ENCODE data around the gene ARHGAP26.

ARHGAP26 gene

DNA sequence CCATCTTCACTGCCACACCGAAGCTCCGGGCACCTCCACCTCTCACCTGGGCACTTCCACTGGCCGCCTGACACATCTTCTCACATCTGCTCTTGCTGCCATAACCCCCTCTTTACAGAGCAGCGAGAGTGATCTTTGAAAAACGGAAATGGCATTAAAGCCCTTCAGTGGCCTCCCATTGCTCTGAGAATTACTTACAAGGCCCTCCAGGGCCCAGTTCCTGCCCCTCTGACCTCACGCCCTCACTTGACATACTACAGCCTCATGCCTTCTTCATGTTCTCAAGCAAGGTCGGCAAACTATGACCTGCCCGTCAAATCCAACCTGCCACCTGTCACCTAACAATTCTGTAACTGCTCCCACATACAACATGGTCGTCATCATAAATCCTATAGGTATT is 446.0 kb downstream of the ARHGAP26 start:
- H3K9me3 Mint-ChIP-seq: no peaks in the 10 kb centered on the region
- H3K36me3 Mint-ChIP-seq (ENCODE audit: low read depth): peaks cover 9% of the 10 kb centered on the region
- H3K4me3 Mint-ChIP-seq: no peak overlapping the region
- no peak for DNase-seq (ENCODE audit: low spot score)
- no peak overlapping the region for H3K27ac Mint-ChIP-seq
- H3K4me1 Mint-ChIP-seq (ENCODE audit: low read depth): peaks cover 46% of the 10 kb centered on the region
- no peaks in the 10 kb centered on the region for H3K27me3 Mint-ChIP-seq (ENCODE audit: low read depth)

DNA sequence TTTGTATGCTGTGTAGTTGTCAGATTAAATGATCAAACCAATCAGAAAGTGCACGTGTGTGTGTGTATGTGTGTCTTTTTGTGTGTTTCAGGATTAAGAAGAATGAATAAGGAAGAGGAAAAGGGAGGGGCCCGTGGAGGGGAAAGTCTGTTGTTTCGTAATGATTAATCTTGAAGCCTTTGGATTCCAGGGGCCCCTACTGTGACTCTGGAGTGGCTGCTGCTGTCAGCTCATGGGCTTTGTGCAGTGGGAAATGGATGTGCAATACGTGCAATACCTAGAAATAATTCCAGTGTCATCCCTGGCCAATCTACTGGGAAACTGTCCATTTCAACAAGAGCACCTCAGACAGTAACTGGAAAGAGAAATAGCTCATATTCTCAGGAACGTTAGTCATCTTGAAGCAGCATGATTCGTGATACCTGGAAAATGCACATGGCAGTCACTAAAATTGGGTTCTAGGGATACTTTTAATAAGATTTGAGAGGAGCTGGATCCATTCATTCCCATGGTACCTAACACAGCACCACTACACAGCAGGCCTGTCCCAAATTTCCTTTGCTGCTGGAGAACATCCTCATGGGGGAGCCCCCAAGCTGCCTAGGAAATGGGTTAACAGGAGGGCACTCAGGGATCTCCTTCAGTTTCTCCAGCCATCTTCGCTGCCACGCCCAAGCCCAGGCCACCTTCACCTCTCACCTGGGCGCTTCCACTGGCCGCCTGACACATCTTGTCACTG is 447.1 kb downstream of the ARHGAP26 start:
- Mint-ChIP-seq H3K36me3 (ENCODE audit: low read depth) (peaks cover 9% of the 10 kb centered on the region), H3K9me3 (no peaks in the 10 kb centered on the region), H3K4me1 (ENCODE audit: low read depth) (peaks cover 55% of the 10 kb centered on the region)

DNA sequence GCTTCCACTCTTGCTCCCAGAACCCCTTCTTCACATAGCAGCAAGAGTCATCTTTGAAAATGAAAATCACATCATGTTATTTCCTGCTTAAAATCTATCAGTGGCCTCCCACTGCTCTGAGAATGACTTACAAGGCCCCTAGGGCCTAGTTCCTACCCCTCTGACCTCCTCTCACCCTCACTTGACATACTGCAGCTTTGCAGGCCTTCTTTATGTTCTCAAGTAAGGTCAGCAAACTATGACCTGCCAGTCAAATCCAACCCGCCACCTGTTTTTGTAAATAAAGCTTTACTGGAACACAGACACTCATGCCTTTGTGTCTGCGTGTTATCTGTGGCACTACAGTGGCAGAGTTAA is 447.6 kb downstream of the ARHGAP26 start:
- peaks cover 61% of the 10 kb centered on the region for H3K4me1 Mint-ChIP-seq (ENCODE audit: low read depth)
- DNase-seq (ENCODE audit: low spot score): peak; percentile 25
- H3K36me3 Mint-ChIP-seq (ENCODE audit: low read depth): peaks cover 9% of the 10 kb centered on the region
- H3K4me3 Mint-ChIP-seq: no peak overlapping the region
- H3K9me3 Mint-ChIP-seq: no peaks in the 10 kb centered on the region
- peak overlapping the region; percentile 64 for H3K27ac Mint-ChIP-seq
- no peaks in the 10 kb centered on the region for H3K27me3 Mint-ChIP-seq (ENCODE audit: low read depth)

More for the DNA sequence above, 447.1 kb downstream of the ARHGAP26 start:
- peak; percentile 43 for DNase-seq (ENCODE audit: low spot score)
- Mint-ChIP-seq H3K27me3 (ENCODE audit: low read depth) (no peaks in the 10 kb centered on the region), H3K27ac (peak overlapping the region; percentile 68), H3K4me3 (no peak overlapping the region)

DNA sequence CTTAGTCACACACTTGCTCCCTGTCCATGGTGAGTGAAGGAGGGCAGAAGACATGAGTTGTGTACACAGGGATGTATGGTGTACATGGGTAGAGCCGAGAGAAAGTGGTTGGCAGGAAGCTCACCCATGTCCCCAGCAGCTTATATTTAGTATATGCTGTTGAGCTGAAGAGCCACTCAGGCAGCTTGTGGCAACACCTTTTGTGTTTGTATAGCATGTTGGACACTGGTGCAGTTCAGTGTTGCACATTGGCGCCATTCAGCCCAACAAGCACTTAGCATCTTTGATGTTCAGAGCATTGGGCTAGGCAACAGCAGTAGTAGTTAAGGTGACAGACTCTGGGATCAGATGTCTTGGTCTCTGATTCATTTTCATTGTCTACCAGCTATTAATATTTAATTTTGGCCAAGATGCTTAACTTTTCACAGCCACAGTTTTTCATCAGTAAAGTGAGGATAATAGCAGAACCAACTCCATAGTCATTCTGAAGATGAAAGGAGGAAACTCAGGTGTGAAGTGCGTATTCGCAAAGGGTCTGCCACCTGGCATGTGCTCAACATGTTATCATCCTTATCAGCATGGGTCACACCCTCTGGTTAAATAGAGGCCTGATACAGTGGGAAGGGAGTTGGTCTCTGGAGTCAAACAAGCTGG is 448.5 kb downstream of the ARHGAP26 start:
- Mint-ChIP-seq H3K27ac (no peak overlapping the region), H3K4me3 (no peak overlapping the region), H3K27me3 (ENCODE audit: low read depth) (no peaks in the 10 kb centered on the region), H3K9me3 (no peaks in the 10 kb centered on the region), H3K36me3 (ENCODE audit: low read depth) (peaks cover 11% of the 10 kb centered on the region), H3K4me1 (ENCODE audit: low read depth) (peaks cover 67% of the 10 kb centered on the region)
- DNase-seq (ENCODE audit: low spot score): no peak

DNA sequence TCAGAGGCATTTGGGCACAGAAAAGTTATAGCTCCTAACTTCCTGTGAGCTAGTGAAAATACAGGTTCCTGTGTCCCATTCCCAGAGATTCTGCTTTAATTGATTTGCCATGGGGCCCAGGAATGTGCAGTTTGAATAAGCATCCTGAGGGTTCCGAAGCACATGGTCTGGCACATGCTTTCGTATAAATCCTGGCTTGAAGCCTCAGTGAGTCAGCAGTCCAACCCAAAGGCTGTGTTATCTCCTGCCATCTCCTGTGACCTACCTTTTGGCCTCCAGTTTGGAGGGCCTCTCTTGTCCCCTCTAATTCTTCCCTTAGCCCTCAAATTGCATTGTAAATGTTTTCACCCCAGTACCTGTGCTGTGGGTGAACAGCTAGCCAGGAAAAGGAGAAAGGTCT is 449.5 kb downstream of the ARHGAP26 start:
- Mint-ChIP-seq H3K9me3 (no peaks in the 10 kb centered on the region), H3K27ac (peak overlapping the region; percentile 10), H3K4me3 (no peak overlapping the region), H3K36me3 (ENCODE audit: low read depth) (peaks cover 18% of the 10 kb centered on the region), H3K27me3 (ENCODE audit: low read depth) (no peaks in the 10 kb centered on the region), H3K4me1 (ENCODE audit: low read depth) (peaks cover 75% of the 10 kb centered on the region)
- DNase-seq (ENCODE audit: low spot score): no peak

DNA sequence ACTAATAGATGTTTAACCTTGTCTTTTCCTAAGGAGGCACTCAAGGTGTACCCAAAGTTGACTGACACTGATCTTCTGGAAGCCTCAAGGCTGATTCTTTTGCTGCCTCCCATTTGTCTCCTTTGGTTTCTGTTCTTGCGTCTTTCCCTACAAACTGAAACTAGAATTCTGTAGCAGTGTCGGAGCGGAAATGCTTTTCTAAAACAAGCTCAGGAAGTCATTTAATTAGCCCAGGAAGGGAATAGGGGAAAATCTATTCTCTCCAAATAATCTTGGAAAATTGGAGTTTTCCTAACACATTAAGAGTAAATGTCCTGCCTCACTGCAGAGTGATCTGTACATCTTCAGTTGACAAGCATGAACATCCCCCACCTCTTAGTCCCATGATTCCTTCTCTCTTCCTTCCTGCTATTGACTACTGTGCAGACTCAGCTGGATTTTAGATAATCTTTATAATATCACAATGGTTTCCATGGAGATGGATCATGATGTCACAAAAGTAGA is 450.6 kb downstream of the ARHGAP26 start:
- DNase-seq (ENCODE audit: low spot score): no peak
- H3K9me3 Mint-ChIP-seq: no peaks in the 10 kb centered on the region
- H3K4me1 Mint-ChIP-seq (ENCODE audit: low read depth): peaks cover 76% of the 10 kb centered on the region
- H3K27me3 Mint-ChIP-seq (ENCODE audit: low read depth): no peaks in the 10 kb centered on the region
- peak overlapping the region; percentile 35 for H3K4me3 Mint-ChIP-seq
- H3K36me3 Mint-ChIP-seq (ENCODE audit: low read depth): peaks cover 22% of the 10 kb centered on the region
- peak overlapping the region; percentile 93 for H3K27ac Mint-ChIP-seq

DNA sequence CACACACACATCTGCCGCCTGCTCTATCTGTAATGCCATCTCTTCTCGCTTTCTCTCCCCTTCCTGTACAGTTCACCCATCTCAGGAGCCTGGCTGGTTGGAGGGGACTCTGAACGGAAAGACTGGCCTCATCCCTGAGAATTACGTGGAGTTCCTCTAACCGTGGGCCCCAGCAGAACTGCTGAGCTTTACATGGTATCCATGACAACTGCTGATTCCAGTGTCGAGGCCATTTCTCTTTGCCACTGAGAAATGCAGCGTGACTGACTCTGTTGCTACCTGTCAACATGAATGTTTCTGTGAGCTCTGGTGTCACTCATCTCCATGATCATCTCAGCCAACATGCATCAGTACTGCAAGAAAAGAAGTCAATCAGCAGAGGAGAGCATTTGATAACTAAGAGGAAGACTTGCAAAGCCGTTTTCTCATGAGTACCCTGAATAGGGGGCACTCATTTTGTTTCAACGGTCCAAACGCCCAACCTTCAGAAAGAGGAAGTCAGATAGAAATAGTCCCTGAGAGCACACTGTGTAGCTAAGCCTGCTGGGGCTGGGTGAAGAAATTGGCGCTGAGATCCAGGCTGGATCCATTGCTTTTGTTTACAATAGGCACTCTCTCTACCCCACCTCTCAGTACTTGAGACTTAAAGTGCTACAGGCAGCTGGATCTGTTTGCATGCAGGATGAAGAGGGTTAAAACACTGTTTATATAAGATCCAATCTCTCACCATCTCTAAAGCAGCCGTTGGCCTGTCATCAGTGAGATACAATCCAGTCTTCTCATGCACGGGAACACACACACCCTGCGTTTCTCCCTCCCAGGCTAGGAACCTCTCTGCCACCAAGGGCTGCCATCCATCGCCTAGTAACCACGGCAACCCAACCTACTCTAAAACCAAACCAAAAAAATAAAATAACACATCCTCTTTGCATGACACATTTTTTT is 452.4 kb downstream of the ARHGAP26 start:
- no peaks in the 10 kb centered on the region for H3K9me3 Mint-ChIP-seq
- peak; percentile 73 for DNase-seq (ENCODE audit: low spot score)

DNA sequence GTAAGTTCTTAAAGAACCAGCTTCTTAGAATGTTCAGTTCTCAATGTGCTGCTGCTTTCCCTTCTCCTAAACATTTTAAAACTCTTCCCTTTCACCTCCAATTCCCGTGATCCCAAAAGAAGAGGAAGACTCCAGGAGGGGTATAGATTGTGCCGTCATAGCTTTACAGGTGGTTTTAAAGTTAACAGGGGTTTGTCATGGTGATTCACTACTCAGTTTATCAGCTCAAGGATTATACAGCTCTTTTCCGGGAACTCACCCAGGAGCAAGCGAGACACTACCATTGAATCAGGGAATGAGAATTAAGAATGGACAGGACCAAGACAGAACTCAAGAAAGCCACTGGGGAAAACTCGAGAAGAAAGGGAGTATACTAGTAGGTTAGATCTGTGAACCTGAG is 454.5 kb downstream of the ARHGAP26 start:
- Mint-ChIP-seq H3K4me3 (no peak overlapping the region), H3K4me1 (ENCODE audit: low read depth) (peaks cover 72% of the 10 kb centered on the region), H3K36me3 (ENCODE audit: low read depth) (peaks cover 15% of the 10 kb centered on the region), H3K27me3 (ENCODE audit: low read depth) (no peaks in the 10 kb centered on the region), H3K9me3 (no peaks in the 10 kb centered on the region), H3K27ac (peak overlapping the region; percentile 93)
- DNase-seq (ENCODE audit: low spot score): no peak

More for the DNA sequence above, 452.4 kb downstream of the ARHGAP26 start:
- Mint-ChIP-seq H3K27ac (peak overlapping the region; percentile 93), H3K4me1 (ENCODE audit: low read depth) (peaks cover 74% of the 10 kb centered on the region), H3K27me3 (ENCODE audit: low read depth) (no peaks in the 10 kb centered on the region), H3K36me3 (ENCODE audit: low read depth) (peaks cover 16% of the 10 kb centered on the region), H3K4me3 (peak overlapping the region; percentile 78)

DNA sequence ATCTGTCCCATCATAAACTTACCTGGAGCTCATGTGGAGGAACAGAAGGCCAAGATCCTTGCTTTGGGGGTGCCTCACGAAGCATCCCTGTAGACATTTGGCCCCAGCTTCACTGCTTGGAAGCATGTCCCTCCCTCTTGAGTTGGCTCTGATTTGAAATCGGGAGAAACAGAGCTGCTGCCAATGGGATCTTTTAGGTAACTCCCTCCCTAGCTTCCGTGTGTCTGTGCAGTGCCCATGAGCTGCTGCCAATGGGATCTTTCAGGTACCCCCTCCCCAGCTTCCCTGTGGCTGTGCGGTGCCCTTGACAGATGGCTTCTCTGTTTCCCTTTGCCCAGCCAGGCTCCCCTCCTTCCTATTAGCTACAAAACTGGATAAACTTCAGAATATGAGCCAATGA is 455.3 kb downstream of the ARHGAP26 start:
- Mint-ChIP-seq H3K36me3 (ENCODE audit: low read depth) (peaks cover 15% of the 10 kb centered on the region), H3K4me3 (no peak overlapping the region), H3K27ac (no peak overlapping the region)

DNA sequence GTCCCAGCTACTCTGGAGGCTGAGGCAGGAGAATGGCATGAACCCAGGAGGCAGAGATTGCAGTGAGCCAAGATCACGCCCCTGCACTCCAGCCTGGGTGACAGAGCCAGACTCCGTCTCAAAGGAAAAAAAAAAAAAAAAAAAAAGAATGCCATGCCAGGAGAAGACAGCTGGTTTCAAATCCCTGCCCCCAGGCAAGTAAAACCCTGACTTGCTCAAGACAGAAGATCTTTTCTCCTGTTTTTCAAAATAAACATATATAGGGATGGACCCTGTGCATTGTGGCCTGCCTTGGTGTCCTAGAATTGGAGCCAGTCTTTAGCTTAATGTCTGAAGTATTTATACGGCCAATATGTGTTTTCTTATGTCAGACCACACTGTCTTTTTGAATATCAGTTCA is 456.2 kb downstream of the ARHGAP26 start:
- Mint-ChIP-seq H3K9me3 (no peaks in the 10 kb centered on the region), H3K27ac (no peak overlapping the region), H3K4me1 (ENCODE audit: low read depth) (peaks cover 74% of the 10 kb centered on the region), H3K36me3 (ENCODE audit: low read depth) (peaks cover 15% of the 10 kb centered on the region), H3K4me3 (no peak overlapping the region), H3K27me3 (ENCODE audit: low read depth) (no peaks in the 10 kb centered on the region)
- no peak for DNase-seq (ENCODE audit: low spot score)

More for the DNA sequence above, 455.3 kb downstream of the ARHGAP26 start:
- H3K4me1 Mint-ChIP-seq (ENCODE audit: low read depth): peaks cover 75% of the 10 kb centered on the region
- no peaks in the 10 kb centered on the region for H3K9me3 Mint-ChIP-seq
- H3K27me3 Mint-ChIP-seq (ENCODE audit: low read depth): no peaks in the 10 kb centered on the region
- DNase-seq (ENCODE audit: low spot score): no peak

DNA sequence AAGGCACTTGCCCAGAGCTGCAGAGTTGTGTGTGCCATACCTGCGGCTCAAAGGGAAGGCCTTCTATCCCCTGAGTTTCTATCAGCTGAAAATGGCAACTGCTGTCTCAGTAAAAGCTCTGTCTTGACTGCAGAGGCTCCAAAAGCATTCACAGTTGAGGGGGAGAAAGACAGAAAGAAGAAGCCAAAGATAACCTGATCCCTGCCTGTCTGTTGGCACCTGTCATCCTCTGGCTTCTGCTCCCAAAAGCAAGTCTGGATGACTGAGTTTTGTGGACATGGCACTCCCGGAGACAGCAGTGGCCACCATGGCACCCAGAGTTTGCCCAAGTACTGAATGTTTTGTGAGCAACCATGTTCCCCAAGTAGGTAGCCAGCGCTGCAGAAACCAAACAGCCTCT is 456.7 kb downstream of the ARHGAP26 start:
- no peak for DNase-seq (ENCODE audit: low spot score)
- Mint-ChIP-seq H3K9me3 (no peaks in the 10 kb centered on the region), H3K4me3 (no peak overlapping the region), H3K27ac (no peak overlapping the region), H3K36me3 (ENCODE audit: low read depth) (peaks cover 15% of the 10 kb centered on the region), H3K4me1 (ENCODE audit: low read depth) (peaks cover 71% of the 10 kb centered on the region), H3K27me3 (ENCODE audit: low read depth) (no peaks in the 10 kb centered on the region)

DNA sequence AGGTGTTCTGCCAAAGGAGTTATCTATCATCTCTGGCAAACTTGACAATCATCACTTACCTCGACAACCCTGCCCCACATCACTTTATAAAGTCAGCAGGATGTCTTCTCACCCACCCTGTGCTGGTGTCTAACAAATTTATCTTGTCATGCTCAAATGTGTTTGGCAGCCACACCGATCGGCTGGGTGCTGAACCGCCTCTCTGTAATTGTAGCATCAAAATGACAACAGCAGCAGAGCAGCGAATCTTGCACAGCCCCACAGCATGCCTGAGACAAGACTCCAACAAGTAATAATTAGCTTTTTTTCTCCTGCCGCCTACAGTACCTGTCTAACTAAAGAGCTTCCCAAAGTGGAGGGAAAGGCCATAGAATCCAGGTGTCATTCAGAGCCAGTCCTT is 457.1 kb downstream of the ARHGAP26 start:
- Mint-ChIP-seq H3K4me1 (ENCODE audit: low read depth) (peaks cover 69% of the 10 kb centered on the region), H3K27ac (peak overlapping the region; percentile 27), H3K9me3 (no peaks in the 10 kb centered on the region), H3K4me3 (no peak overlapping the region), H3K36me3 (ENCODE audit: low read depth) (peaks cover 15% of the 10 kb centered on the region), H3K27me3 (ENCODE audit: low read depth) (no peaks in the 10 kb centered on the region)
- no peak for DNase-seq (ENCODE audit: low spot score)

DNA sequence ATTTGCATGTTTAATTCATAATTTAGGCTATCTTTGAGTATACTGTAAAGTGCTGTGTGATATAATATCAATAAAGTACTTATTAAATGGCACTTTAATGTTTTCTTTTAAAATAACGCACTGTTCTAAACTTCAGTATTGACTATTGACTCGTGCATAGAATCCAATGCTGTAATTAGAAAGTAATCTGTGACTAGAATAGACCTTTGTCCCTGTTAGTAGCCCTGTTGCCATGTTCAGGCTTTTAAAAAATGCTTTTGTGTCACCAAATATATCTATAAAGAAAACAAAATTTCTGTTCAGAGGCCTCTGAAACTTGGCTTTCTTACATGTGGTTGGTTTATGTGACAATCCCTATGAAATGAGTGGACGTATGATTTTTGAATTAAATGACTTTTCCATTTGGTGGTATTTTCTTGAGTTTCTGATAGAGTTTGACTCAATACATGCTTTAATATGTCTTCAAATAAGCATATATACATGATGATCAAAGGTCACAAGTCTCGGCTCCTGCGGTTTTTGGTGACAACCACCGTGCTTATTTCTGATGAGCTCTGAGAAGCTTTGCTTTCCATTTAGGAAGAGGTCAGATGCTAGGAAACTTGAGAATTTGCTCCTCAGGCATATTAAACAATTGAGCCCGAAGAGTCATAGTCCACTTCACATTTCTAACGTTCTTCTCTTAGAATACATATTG is 458.6 kb downstream of the ARHGAP26 start:
- H3K27me3 Mint-ChIP-seq (ENCODE audit: low read depth): no peaks in the 10 kb centered on the region
- no peak for DNase-seq (ENCODE audit: low spot score)
- H3K36me3 Mint-ChIP-seq (ENCODE audit: low read depth): peaks cover 13% of the 10 kb centered on the region
- peak overlapping the region; percentile 79 for H3K4me3 Mint-ChIP-seq
- H3K27ac Mint-ChIP-seq: peak overlapping the region; percentile 96
- H3K4me1 Mint-ChIP-seq (ENCODE audit: low read depth): peaks cover 55% of the 10 kb centered on the region
- H3K9me3 Mint-ChIP-seq: no peaks in the 10 kb centered on the region

Data from T-helper 2 cell treated with Interferon-gamma antibody and Interleukin-4, amounts not matched to agents 5 μg/mL and 100 μg/mL, for 36 hours (primary cell).